Lung (tissue), 12 donors: Measurements from ENCODE around the gene NBAS. TPM values are rescaled to one million over a fixed set of nuclear protein-coding genes. Genes with fewer than 3 reads are reported as not detected.

Experiments
- ATAC-seq: fragments of 200-7000 bp; cut with Tn5 transposase; one replicate; pipeline ENCODE4 v1.9.1; 2020; ENCODE audit warnings: moderate number of reproducible peaks; ENCODE audit not compliant: insufficient read depth, low FRiP score
- DNase-seq, 3 donors: peaks; one replicate each; pipeline ENCODE4 v3.0.0-alpha.2; 2013 to 2017
- H3K27ac ChIP-seq, 2 donors: one replicate each; pipeline ENCODE4 v1.5.1; 2013; ENCODE audit warnings: mild to moderate bottlenecking in 2 of 2, moderate library complexity in 2 of 2, control low read depth in 1 of 2, inconsistent platforms in 1 of 2, low read depth in 1 of 2, low read length in 1 of 2
- H3K27me3 ChIP-seq, 3 donors: one replicate each; pipeline ENCODE4 v1.5.1; 2013; ENCODE audit warnings: low read length in 2 of 3; ENCODE audit not compliant: control insufficient read depth in 3 of 3, insufficient read depth in 3 of 3
- H3K36me3 ChIP-seq, 4 donors: one replicate each; pipeline ENCODE4 v1.5.1; 2013; ENCODE audit warnings: low read length in 4 of 4, mild to moderate bottlenecking in 1 of 4, moderate library complexity in 1 of 4; ENCODE audit not compliant: control insufficient read depth in 4 of 4, insufficient read depth in 4 of 4
- H3K4me1 ChIP-seq, 5 donors: one replicate each; pipeline ENCODE4 v1.5.1; 2013; ENCODE audit warnings: low read length in 5 of 5, mild to moderate bottlenecking in 2 of 5, moderate library complexity in 1 of 5; ENCODE audit not compliant: control insufficient read depth in 5 of 5, insufficient read depth in 5 of 5
- H3K4me3 ChIP-seq: one replicate; pipeline ENCODE4 v1.5.1; 2013; ENCODE audit warnings: mild to moderate bottlenecking, control low read depth, moderate library complexity
- H3K9ac ChIP-seq, 2 donors: one replicate each; pipeline ENCODE4 v1.5.1; 2013; ENCODE audit warnings: low read length in 2 of 2, control low read depth in 1 of 2; ENCODE audit not compliant: insufficient read depth in 1 of 2
- H3K9me3 ChIP-seq, 4 donors: one replicate each; pipeline ENCODE4 v1.5.1; 2013; ENCODE audit warnings: low read length in 3 of 4, mild to moderate bottlenecking in 1 of 4, moderate library complexity in 1 of 4; ENCODE audit not compliant: control insufficient read depth in 4 of 4, insufficient read depth in 3 of 4
- WGBS, 2 donors: extraction: QIAGEN DNeasy Blood & Tissue Kit; methylation state at CpG; one replicate each; pipeline ENCODE4 v1.1.7; 2013; 5-methylcytosine and 5-hydroxymethylcytosine counted together
- polyA plus RNA-seq, 2 donors: library from polyadenylated mRNA; stranded (reverse); fragments of 200-250 nt; gene quantifications; one replicate each; pipeline ENCODE4 v1.2.1, GENCODE V29; 2013
- total RNA-seq, 2 donors: library from RNA; depleted of rRNA in 1 of 2; stranded (reverse); fragments of >200 nt in 1 of 2; gene quantifications; one replicate each; pipeline ENCODE4 v1.2.1, GENCODE V29; 2014 to 2021
- TF ChIP-seq, protein P1 (sequence below): IDR thresholded peaks from 2 replicates; pipeline ENCODE4 v1.5.1; 2012; ENCODE audit warnings: mild to moderate bottlenecking; ENCODE audit errors: control extremely low read depth, extremely low read depth
- donor health status: control.
- donor health status: control.
- donor health status: Bipolar disorder and iron deficiency.
- donor health status: healthy.
- donor health status: DM: yes; HTN: yes; CAD: no.

Gene NBAS
- total and polyA plus RNA-seq, 4 donors: 15.6 to 61.3 (median 35.4) TPM

DNA sequence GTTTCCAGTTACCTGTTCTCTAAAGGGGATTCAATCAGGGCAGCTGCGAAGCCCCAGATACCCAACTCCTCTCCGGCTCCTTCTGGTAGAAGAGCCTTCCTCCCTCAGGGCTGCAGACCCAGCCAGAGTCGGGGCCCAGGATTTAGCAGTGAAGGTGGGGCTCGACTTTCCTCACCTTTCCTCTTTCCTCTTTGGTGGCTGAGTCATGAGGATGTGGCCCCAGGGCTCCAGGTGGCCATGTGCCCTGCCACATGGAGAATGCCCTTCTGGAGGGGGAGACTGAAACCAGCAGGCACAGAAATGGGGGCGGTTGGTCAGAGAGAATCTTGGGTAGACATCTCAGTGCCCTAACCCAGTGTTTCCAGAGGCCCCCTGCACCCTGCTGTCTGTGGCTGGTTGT is 402.6 kb downstream of the NBAS start:
- H3K27me3 ChIP-seq: no peaks in the 10 kb centered on the region
- H3K36me3 ChIP-seq: no peaks in the 10 kb centered on the region
- ATAC-seq (no peak), DNase-seq (no peak)
- no peak overlapping the region for H3K9ac ChIP-seq
- H3K9me3 ChIP-seq: peaks cover 0 to 2% (median 0%) of the 10 kb centered on the region in 4 donors
- no peak overlapping the region for H3K4me3 ChIP-seq
- H3K27ac ChIP-seq: no peak overlapping the region
- H3K4me1 ChIP-seq: peaks cover 0 to 3% (median 0%) of the 10 kb centered on the region in 5 donors
- TF ChIP-seq, protein P1, sequence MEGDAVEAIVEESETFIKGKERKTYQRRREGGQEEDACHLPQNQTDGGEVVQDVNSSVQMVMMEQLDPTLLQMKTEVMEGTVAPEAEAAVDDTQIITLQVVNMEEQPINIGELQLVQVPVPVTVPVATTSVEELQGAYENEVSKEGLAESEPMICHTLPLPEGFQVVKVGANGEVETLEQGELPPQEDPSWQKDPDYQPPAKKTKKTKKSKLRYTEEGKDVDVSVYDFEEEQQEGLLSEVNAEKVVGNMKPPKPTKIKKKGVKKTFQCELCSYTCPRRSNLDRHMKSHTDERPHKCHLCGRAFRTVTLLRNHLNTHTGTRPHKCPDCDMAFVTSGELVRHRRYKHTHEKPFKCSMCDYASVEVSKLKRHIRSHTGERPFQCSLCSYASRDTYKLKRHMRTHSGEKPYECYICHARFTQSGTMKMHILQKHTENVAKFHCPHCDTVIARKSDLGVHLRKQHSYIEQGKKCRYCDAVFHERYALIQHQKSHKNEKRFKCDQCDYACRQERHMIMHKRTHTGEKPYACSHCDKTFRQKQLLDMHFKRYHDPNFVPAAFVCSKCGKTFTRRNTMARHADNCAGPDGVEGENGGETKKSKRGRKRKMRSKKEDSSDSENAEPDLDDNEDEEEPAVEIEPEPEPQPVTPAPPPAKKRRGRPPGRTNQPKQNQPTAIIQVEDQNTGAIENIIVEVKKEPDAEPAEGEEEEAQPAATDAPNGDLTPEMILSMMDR: no peak
- WGBS, 2 donors: 86 to 88% methylated on average over 5 of the region's 5 CpGs

DNA sequence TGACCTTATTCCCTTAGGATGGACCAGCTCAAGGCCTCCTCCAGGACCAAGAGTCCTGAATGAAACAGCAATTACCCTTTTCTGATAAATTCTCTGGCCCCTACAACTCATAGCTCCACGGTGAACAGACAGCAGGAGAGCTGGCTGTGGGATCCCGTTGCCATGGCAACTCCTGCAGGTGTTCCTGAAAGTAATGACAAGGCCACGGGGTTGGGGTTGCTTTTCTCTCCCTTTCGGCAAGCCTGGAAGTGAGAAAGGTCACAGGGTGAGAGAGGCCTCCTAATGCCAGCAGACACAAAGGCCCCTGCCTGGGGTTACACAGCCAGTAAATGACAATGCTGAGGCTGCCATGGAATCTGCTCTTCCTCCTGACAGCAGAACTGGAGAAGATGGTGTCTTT is 403.0 kb downstream of the NBAS start:
- no peaks in the 10 kb centered on the region for H3K27me3 ChIP-seq
- no peak for DNase-seq
- 79 to 90% methylated on average over 4 of the region's 4 CpGs for WGBS, 2 donors
- no peak overlapping the region for H3K4me3 ChIP-seq
- ATAC-seq: no peak
- H3K36me3 ChIP-seq: no peaks in the 10 kb centered on the region
- H3K9ac ChIP-seq: no peak overlapping the region
- H3K9me3 ChIP-seq: peaks cover 0 to 2% (median 0%) of the 10 kb centered on the region in 4 donors
- TF ChIP-seq, protein P1: no peak
- H3K27ac ChIP-seq: no peak overlapping the region
- H3K4me1 ChIP-seq: peaks cover 0 to 3% (median 0%) of the 10 kb centered on the region in 5 donors

DNA sequence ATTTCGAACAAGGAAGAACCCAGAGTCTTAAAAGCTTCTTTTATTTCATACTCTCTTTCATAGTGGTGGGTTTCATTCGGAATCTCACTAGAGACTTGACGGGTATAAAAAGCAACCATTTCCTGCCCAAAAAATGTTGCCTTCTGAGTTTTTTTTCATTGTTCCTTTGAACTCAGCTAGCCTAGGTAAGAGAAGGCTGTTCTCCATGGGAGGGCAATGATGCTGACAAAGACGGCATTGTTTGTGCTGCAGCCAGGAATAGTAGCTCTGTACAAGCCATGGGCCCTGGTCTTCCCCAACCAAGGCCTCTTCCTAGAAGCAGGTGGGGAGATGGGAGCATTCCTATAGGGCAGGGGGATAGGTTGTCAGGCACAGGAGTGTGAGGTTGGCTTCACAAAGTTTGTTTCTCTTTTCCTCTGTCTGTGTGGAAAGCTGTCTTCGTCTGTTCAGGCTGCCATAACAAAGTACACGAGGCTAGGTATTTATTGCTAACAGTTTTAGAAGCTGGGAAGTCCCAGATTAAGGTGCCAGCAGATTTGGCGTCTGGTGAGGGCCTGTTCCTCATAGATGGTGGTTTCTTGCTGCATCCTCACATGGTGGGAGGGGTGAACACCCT is 405.1 kb downstream of the NBAS start:
- no peaks in the 10 kb centered on the region for H3K27me3 ChIP-seq
- H3K9ac ChIP-seq: no peak overlapping the region
- no peaks in the 10 kb centered on the region for H3K36me3 ChIP-seq
- DNase-seq: no peak
- H3K27ac ChIP-seq: no peak overlapping the region
- no peak overlapping the region for H3K4me3 ChIP-seq
- no peak for ATAC-seq
- H3K4me1 ChIP-seq: no peaks in the 10 kb centered on the region
- WGBS, 2 donors: 88 to 89% methylated on average over 7 of the region's 7 CpGs
- TF ChIP-seq, protein P1: no peak
- H3K9me3 ChIP-seq: no peaks in the 10 kb centered on the region

DNA sequence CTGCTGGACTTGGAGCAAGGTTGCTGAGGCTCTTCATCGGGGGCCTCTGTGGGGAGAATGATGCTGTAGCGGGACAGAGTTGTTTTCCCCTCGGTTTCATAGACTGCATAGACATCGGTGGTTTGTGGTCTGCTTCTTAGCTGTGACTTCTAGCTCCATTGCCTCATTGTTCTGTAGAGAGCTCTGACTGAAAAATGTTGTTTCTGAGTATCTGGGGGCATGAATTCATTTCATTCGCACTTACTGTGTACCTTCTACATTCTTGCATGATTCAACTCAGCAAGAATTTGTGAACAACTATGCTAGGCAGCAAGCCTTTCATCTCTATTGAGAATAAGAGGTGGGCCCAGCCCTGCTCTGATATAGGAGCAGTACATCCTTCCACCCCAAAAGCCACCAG is 406.8 kb downstream of the NBAS start:
- Histone ChIP-seq H3K27ac (no peak overlapping the region), H3K4me1 (no peaks in the 10 kb centered on the region), H3K27me3 (no peaks in the 10 kb centered on the region), H3K9ac (no peak overlapping the region), H3K4me3 (no peak overlapping the region), H3K9me3 (no peaks in the 10 kb centered on the region), H3K36me3 (no peaks in the 10 kb centered on the region)
- ATAC-seq: no peak
- WGBS, 2 donors: 81 to 90% methylated on average over 5 of the region's 5 CpGs
- peak in 2 of 3 donors; percentile 11 to 29 for DNase-seq
- TF ChIP-seq, protein P1: no peak
